Epithelial cell of esophagus (primary cell): Measurements from ENCODE around the gene KRT34.

Source experiments
- DNase-seq: peaks from one replicate; pipeline ENCODE4 v3.0.0; 2010; ENCODE audit warnings: low read depth
- H3K4me3 ChIP-seq: 2 replicates; pipeline ENCODE4 v1.5.1; 2011; ENCODE audit warnings: mild to moderate bottlenecking, low read length, control low read depth
- CTCF ChIP-seq: IDR thresholded peaks from 2 replicates; pipeline ENCODE4 v1.5.1; 2011; ENCODE audit warnings: low read depth, mild to moderate bottlenecking, low read length, control low read depth, inconsistent platforms; ENCODE audit not compliant: insufficient read depth; ENCODE audit errors: missing control alignments

Gene KRT34

GRCh38 chr17:41338961-41339485, 43.1 kb downstream of the KRT34 start:
- peak; percentile 94 for DNase-seq
- TF ChIP-seq CTCF = no peak
- H3K4me3 ChIP-seq = no peak overlapping the region

- DNase-seq = no peak
- H3K4me3 ChIP-seq = no peak overlapping the region
- TF ChIP-seq CTCF = no peak
Measured at GRCh38 chr17:41335747-41336146, 46.4 kb downstream of the KRT34 start.

- H3K4me3 ChIP-seq = no peak overlapping the region
- no peak for TF ChIP-seq CTCF
- DNase-seq = no peak
Measured at GRCh38 chr17:41334385-41335305, 47.5 kb downstream of the KRT34 start.

- TF ChIP-seq CTCF = no peak
- no peak overlapping the region for H3K4me3 ChIP-seq
- no peak for DNase-seq
Measured at GRCh38 chr17:41333836-41334235, 48.3 kb downstream of the KRT34 start.

- no peak for TF ChIP-seq CTCF
- no peak overlapping the region for H3K4me3 ChIP-seq
- no peak for DNase-seq
Measured at GRCh38 chr17:41333098-41333497, 49.0 kb downstream of the KRT34 start.

- no peak overlapping the region for H3K4me3 ChIP-seq
- TF ChIP-seq CTCF = no peak
- no peak for DNase-seq
Measured at GRCh38 chr17:41332239-41332638, 49.9 kb downstream of the KRT34 start.
